Measurements from ENCODE around the gene KIAA0513. TPM values are rescaled to one million over a fixed set of nuclear protein-coding genes. Genes with fewer than 3 reads are reported as not detected.

The KIAA0513 gene
- total and polyA plus RNA-seq, 2 of the 13 experiments (the other 11 are each of a cell fraction or from before 2014, with no cell fraction given) = 1.8 TPM

GRCh38 chr16:85141491-85142128 is 114.0 kb downstream of the KIAA0513 start (continued):
- TF ChIP-seq YEATS2 (CRISPR knock-in tag; IDR thresholded peaks at IDR 0.05; ENCODE audit: borderline replicate concordance) = no peak
- TF ChIP-seq ZNF136 (CRISPR knock-in tag; IDR thresholded peaks at IDR 0.05; ENCODE audit: low read depth) = no peak
- TF ChIP-seq EEA1 (CRISPR knock-in tag; IDR thresholded peaks at IDR 0.05; ENCODE audit: borderline replicate concordance) = no peak
- 0 out of 2 replicates have a peak, but pooled peaks have one; percentile 30 for TF ChIP-seq ZNF773 (CRISPR knock-in tag; IDR thresholded peaks at IDR 0.05; ENCODE audit: borderline replicate concordance)
- TF ChIP-seq ZNF589 (CRISPR knock-in tag; conservative IDR thresholded peaks at IDR 0.05) = no peak
- no peak for TF ChIP-seq ZBTB14 (CRISPR knock-in tag; IDR thresholded peaks at IDR 0.05)
- peak; percentile 78; the same call in 1 of the 2 replicates for TF ChIP-seq AKAP8 (CRISPR knock-in tag; IDR thresholded peaks at IDR 0.05)
- no peak for TF ChIP-seq PHB2 (IDR thresholded peaks at IDR 0.05; ENCODE audit: partially characterized antibody)
- TF ChIP-seq PRPF4 (IDR thresholded peaks at IDR 0.05; ENCODE audit: low read depth, low read length, poor library complexity, severe bottlenecking) = no peak
- TF ChIP-seq CREBL2 (CRISPR knock-in tag; IDR thresholded peaks at IDR 0.05; ENCODE audit: borderline replicate concordance) = 0 out of 2 replicates have a peak, but pooled peaks have one; percentile 18
- no peak for TF ChIP-seq ZNF607 (CRISPR knock-in tag; IDR thresholded peaks at IDR 0.05; ENCODE audit: borderline replicate concordance)
- no peak for TF ChIP-seq FOXA1 (IDR thresholded peaks at IDR 0.05)
- no peak for TF ChIP-seq FOXA1 (CRISPR knock-in tag; IDR thresholded peaks at IDR 0.05)
- no peak for TF ChIP-seq ZNF207 (IDR thresholded peaks at IDR 0.05; ENCODE audit: borderline replicate concordance)
- TF ChIP-seq ETV5 (CRISPR knock-in tag; IDR thresholded peaks at IDR 0.05; ENCODE audit: borderline replicate concordance) = 0 out of 2 replicates have a peak, but pooled peaks have one; percentile 36
- no peak for TF ChIP-seq ZMYM2 (CRISPR knock-in tag; IDR thresholded peaks at IDR 0.05)
- 0 out of 2 replicates have a peak, but pooled peaks have one; percentile 7 for TF ChIP-seq ZMYM4 (CRISPR knock-in tag; IDR thresholded peaks at IDR 0.05)
- no peak for TF ChIP-seq ZNF224 (CRISPR knock-in tag; IDR thresholded peaks at IDR 0.05)
- no peak for TF ChIP-seq ZHX1 (CRISPR knock-in tag; IDR thresholded peaks at IDR 0.05; ENCODE audit: low read depth)
- TF ChIP-seq ZNF292 (CRISPR knock-in tag; IDR thresholded peaks at IDR 0.05; ENCODE audit: borderline replicate concordance, low read depth) = peak; percentile 57
- no peak for TF ChIP-seq GLI4 (CRISPR knock-in tag; IDR thresholded peaks at IDR 0.05; ENCODE audit: borderline replicate concordance)
- TF ChIP-seq ZNF143 (CRISPR knock-in tag; IDR thresholded peaks at IDR 0.05) = no peak
- no peak for TF ChIP-seq ATF2 (CRISPR knock-in tag; IDR thresholded peaks at IDR 0.05)

All from HepG2 (cell line).